ENCODE data around the gene GPR68. TPM values are rescaled to one million over a fixed set of nuclear protein-coding genes. Genes with fewer than 3 reads are reported as not detected.

The GPR68 gene
- total RNA-seq, 2 experiments from 2014 or later, result 7.2 to 7.8 TPM

DNA sequence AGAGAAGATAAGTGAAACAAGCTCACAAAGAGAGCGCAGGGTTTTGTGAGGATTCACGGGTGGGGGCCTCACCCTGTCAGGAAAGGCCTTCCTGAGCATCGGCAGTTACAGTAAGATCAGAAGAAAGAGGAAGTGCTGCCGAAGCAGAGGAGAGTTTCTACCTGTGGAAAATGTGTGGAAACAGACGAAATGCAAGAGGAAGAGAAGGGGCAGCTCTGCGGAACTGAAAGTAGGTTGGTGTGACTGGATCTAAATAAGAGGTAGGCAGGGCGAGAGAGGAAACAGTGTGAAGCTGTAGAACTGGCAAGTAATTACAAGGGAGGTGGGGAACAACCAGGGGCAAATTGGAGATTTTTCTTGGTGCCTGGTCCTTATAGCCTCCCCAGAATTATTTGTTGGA is 2.6 kb downstream of the GPR68 start:
- POLR2A ChIA-PET, result interaction anchor here (0.6 to 6.9 kb wide), 5 partner anchors 8 to 183 kb away, joined by 3 to 109 read pairs (median 5); no protein-coding TSS in a partner anchor
- CTCF ChIA-PET, result interaction anchor here (1.0 to 9.8 kb wide), 4 partner anchors 8 to 14 kb away, joined by 3 to 91 read pairs (median 6); no protein-coding TSS in a partner anchor

DNA sequence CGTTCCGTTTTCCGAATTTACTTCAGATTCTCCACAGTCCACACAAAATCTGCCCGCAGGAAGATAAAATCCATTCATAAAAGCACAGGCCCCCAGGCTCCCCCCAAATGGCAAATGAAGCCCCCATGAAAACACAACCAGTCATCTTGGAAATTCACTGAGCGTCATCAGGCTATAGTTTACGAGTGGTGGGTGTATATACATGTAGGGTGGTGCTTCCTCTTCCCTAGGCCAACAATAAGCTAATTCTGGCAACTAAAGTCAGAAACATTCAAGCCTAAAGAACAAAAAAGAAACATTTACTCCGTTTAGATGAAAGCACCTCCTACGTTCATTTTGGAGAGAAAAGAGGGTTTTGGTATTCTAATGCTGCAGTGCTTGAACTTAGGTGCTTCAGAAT is 5.8 kb downstream of the GPR68 start:
- CTCF ChIA-PET, result no interaction called here
- POLR2A ChIA-PET, result interaction anchor here (1.1 kb wide), 1 partner anchor 45 kb away, joined by 3 read pairs; no protein-coding TSS in a partner anchor

DNA sequence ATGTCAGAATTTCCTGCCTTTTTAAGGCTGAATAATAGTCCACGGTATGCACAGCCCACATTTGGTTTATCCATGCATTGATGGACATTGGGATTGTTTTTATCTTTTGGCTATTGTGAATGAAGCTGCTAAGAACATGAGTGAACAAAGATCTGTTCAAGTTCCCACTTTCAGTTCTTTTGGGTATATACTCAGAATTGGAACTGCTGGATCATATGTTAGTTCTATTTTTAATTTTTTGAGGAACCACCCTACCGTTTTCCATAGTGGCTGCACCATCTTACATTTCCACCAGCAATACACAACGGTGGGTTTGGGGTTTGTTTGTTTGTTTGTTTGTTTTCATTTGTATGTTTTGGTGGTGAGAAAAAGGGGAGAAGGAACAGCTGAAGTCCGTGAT is 6.4 kb downstream of the GPR68 start:
- CTCF ChIA-PET, result no interaction called here
- POLR2A ChIA-PET, result no interaction called here

DNA sequence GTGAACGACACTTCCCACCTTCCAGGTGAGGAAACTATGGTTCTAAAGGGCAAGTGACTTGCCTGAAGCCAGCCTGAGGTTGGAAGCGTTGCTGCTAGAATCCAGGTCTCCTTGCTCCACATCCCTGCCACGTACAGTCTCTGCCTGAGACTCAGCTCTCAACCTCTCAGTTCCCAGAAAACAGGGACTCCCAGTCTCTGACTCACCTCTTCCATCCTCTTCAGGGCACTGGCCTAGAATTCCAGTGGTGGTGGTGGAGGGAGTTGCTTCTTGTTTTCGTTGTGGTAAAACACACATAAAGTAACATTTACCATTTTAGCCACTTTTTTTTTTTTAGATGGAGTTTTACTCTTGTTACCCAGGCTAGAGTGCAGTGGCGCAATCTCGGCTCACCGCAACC is 7.3 kb downstream of the GPR68 start:
- ChIA-PET CTCF (no interaction called here), POLR2A (no interaction called here)

DNA sequence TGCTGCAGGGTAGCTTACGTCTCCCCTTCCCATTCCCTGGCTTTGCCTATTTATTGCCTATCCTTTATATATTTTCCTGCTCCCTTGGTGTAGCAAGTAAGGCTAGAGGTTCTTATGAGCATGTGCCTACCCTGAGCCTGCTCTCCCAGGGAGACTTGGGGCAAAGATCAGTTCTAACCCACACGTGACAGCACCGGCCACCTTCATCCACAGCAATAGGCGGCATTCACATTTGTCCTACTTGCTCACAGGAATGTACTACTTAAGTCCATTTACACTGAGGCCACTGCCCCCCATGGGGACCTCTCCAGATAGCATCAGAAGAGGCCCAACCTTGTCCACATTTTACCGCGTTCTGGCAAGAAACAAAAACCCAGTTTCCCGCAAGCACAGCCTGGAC is 8.7 kb downstream of the GPR68 start:
- CTCF ChIA-PET, result no interaction called here
- POLR2A ChIA-PET, result interaction anchor here (0.6 kb wide), 1 partner anchor 235 kb away, joined by 3 read pairs; no protein-coding TSS in a partner anchor

DNA sequence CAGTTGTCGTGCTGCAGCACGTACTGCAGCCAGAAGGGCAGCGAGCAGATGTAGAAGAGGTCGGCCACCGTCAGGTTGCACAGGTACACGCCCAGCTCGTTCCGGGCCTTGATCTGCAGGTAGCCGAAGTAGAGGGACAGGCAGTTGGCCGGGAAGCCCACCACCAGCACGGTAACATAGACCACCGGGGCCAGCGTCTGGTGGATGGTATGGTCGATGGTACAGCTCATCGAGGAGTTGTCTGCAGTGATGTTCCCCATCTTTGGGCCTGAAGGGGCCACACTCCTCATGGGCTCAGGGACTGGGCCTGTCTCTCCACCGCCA is 9.8 kb downstream of the GPR68 start:
- CTCF ChIA-PET, result interaction anchor here (1.1 kb wide), 1 partner anchor 18 kb away, joined by 3 read pairs; no protein-coding TSS in a partner anchor

DNA sequence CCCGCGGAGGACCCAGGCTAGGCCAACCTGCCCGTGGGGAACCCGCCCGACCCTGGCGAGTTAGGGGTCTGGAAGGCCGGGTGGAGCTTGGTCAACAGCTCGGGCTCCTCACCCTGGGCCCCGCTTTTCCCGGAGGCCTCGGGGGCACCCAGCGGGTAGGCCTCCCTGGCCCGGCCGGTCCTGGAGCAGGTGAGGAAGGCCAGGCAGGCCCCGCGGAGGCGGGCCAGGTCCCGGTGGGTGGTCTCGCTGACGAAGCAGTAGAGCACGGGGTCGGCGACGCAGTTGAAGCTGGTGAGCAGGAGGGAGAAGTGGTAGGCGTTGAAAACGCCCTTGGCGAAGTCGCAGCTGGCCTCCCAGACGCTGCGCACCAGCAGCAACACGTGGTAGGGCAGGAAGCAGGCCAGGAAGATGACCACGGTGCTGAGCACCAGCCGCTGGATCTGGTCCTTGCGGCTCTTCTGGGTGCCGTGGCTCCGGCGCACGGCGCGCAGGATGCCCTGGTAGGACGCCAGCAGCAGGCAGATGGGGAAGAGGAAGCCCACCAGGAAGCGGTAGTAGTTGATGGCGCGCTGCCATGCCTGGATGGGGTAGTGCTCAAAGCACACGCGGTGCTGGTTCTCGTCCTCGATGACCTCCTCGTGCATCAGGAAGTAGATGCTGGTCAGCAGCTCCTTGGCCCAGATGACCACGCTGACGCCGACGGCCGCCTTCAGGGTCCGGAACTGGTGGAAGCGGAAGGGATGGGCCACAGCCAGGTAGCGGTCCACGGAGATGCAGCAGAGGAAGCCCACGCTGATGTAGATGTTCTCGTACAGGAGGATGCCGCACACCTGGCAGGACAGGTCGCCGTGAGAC is 10.3 kb downstream of the GPR68 start:
- ChIA-PET POLR2A (no interaction called here), CTCF (interaction anchor here (1.1 kb wide), 1 partner anchor 19 kb away, joined by 3 read pairs; no protein-coding TSS in a partner anchor)

More for the DNA sequence above, 9.8 kb downstream of the GPR68 start:
- POLR2A ChIA-PET, result no interaction called here

DNA sequence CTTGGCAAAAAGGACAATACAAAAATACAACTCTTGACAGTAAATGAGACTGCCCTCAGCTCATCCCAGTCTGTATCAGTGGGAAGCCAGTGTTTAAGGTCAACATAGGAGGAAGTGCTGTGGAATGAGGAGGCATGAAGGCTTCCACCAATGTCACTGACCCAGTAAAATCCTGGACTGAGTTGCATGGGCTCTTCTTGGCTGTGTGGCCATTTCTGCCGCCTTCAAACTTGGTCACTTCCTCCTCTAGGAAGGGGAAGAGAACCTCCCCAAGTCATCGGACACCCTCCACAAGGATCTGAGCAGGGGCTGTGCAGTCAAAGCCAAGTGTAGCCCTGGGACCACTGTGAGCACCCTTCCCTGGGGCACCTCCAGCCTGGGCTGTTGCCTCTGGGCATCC is 11.9 kb downstream of the GPR68 start:
- ChIA-PET POLR2A (no interaction called here), CTCF (interaction anchor here (0.7 to 2.0 kb wide), 2 partner anchors 9 to 35 kb away, joined by 4 to 8 read pairs; no protein-coding TSS in a partner anchor)

DNA sequence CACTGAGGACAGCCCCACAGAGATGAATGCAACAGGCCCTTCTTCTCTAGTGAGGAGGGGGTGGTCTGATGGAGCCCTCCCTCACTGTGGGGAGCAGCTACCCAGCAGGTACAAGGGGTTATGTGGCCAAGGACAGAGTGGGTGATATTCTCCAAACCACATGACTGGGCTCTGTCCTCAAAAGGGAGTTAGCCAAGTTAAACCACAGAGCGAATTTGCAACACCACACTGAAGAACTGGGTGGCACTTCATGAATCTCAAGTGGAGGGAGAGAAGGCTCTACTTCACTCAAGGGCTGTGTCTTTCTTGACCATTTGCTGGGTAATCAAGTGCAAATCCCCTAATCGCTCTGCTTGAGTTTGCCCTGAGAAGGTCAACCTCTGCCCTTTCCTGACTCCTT is 12.5 kb downstream of the GPR68 start:
- CTCF ChIA-PET, result interaction anchor here (2.0 kb wide), 1 partner anchor 10 kb away, joined by 8 read pairs; no protein-coding TSS in a partner anchor
- POLR2A ChIA-PET, result no interaction called here

DNA sequence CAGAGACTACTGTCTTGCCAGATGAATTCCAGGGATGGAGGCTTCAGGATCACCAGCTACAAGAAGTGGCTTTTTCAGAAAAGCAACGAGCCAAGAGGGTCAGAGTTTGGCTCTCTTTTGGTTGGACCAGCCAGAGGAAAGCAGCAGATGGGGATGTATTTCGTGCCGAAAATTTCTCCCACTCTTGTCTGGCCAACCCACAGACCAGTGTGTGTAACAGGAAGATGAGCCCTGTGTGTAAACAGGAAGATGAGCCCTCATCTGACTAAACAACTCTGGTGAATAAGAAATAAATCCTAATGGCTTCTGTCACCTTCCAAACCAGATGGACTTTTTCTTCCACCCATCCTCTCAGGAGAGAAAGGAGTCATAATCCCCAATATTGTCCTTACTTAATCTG is 13.1 kb downstream of the GPR68 start:
- ChIA-PET POLR2A (no interaction called here), CTCF (interaction anchor here (2.0 kb wide), 1 partner anchor 10 kb away, joined by 8 read pairs; no protein-coding TSS in a partner anchor)

DNA sequence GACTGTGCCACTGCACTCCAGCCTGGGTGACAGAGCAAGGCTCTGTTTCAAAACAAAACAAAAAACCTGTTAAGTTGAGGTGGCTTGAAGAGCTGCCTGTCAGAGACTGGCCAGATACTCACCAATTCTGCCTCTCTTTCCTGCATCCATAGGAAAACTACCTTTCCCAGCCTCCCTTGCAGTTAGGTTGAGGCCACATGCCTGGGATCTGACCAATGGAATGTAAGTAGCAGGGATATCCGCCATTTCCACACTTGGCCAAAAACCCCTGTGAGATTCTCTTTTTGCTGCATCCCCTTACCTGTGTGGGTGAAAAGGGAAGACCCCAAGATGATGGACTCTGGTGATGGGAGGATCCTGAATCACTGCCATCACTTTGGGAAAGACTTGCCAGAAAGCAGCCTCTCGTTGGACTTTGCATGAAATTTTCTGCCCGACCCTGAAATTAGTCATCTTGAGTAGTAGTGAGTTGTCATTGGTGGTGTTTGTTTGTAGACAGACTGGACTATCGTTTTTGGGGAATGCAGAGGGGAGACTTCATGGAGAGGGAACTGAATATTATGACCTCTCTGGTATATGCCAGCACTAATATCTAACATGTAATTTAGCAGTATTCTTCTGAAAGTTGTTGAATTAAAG is 14.0 kb downstream of the GPR68 start:
- ChIA-PET POLR2A (interaction anchor here (4.6 kb wide), 1 partner anchor 13 kb away, joined by 109 read pairs; the partner anchor contains the start of gene GPR68), CTCF (interaction anchor here (0.6 to 5.5 kb wide), 3 partner anchors 11 to 37 kb away, joined by 6 to 91 read pairs (median 8); partner anchors contain the start of gene GPR68)

DNA sequence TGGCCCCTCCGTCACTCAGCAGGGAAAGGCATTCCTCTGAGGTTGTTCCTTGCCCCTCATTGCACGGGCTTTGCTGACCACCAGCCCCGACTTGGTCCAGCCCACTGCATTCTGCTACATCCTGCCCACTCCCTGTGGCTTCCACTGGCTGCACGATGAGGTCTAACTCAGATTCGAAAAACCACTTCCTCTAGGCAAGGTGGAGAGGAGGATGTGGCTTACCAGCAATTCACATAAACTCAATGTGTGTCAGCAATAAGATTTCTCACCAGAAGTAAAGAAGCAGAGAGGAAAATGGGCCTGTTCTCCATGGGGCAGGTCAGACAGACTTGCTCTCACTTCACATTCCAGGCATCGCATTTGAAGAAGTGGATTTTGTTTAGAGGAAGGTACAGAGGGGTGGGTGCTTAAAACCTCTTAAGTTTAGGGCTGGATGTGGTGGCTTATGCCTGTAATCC is 14.7 kb downstream of the GPR68 start:
- ChIA-PET POLR2A (interaction anchor here (2.1 to 4.6 kb wide), 2 partner anchors 14 to 23 kb away, joined by 8 to 109 read pairs; partner anchors contain the start of gene GPR68), CTCF (interaction anchor here (1.0 to 5.5 kb wide), 3 partner anchors 16 to 57 kb away, joined by 3 to 91 read pairs (median 4); partner anchors contain the start of gene GPR68)

DNA sequence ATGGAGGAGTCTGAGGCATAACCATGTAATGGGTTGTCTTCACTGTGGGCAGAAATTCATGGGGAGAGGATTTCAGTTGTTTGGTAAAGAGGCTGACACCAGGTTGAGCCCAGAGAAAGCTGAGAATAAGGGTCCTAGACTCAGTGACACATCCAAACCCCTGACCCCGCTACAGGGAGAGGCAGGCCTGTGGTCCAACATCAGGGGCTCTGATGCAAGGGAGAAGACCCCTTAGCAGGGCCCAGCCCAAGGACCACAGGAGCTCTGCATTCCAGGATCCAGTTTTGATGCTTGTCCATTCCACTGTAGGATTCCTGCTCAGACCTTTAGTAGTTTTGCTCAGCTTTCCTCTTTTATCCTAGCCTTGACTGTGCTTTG is 15.5 kb downstream of the GPR68 start:
- ChIA-PET POLR2A (interaction anchor here (1.6 to 4.6 kb wide), 4 partner anchors 15 to 169 kb away, joined by 4 to 109 read pairs (median 12); partner anchors contain the start of genes GPR68 and RPS6KA5), CTCF (interaction anchor here (1.0 to 5.5 kb wide), 3 partner anchors 17 to 56 kb away, joined by 3 to 91 read pairs (median 4); partner anchors contain the start of gene GPR68)

DNA sequence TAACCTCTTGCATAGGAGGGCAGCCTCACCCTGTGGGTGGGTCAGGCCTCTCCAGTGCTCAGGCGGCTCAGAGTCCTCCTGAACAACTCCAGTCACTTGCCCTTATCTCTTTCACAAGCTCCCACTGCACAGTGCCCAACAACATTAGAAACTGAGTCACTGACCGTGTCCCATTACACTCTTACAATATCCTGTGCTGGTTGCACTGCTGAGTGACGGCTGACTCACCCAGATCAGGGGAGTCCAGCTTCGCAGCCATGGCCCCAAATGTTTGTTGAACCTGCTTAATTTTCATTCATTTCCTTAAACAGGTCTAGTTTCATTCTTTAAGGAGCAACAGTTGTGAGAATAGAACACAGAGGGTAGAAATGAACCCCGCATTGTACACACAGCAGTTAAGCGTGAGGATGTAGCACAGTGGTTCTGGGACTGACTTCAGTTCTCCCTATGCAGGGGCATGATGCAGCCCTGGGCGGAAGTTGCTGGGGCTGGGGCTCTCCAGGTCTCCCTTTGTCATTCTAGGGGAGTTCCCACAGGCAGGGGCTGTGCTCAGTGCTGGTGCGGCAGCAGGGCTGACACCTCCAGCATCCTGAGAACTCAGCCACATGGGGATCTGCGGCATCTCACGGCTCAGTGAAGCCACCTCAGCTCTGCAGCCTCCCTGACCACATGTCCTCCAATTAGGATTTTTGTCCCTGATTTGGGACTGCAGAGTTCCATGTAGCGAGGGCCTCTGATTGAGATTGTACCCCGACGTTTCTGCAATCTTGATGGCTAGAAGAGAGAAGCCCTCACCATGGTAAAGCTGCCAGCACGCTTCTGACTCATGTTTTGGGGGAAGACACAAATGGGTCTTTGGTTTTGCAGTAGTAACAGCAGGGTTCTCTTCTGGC is 16.1 kb downstream of the GPR68 start:
- ChIA-PET POLR2A (interaction anchor here (1.0 to 4.6 kb wide), 7 partner anchors 15 to 168 kb away, joined by 3 to 109 read pairs (median 4); partner anchors contain the start of genes DGLUCY, GPR68 and RPS6KA5), CTCF (interaction anchor here (1.0 to 5.5 kb wide), 6 partner anchors 18 to 55 kb away, joined by 3 to 91 read pairs (median 4); partner anchors contain the start of gene GPR68)

DNA sequence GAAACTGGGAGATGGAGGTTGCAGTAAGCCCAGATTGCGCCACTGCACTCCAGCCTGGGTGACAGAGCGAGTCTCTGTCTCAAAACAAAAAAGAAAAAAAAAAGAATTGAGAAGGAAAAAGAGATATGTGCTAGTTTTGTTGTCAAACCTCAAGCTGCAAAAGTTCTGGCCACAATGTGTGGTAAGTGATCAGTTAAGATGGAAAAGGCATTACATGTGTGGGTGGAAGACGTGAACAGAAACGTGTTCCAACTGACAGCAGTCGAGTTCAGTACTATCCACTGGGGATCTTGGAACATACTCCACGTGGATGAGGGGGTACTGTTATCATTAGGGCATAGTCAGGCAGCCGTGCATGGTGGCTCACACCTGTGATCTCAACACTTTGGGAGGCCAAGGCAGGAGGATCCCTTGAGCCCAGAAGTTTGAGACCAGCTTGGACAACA is 17.3 kb downstream of the GPR68 start:
- CTCF ChIA-PET, result interaction anchor here (0.5 to 5.5 kb wide), 6 partner anchors 19 to 150 kb away, joined by 3 to 91 read pairs (median 3); partner anchors contain the start of gene GPR68
- POLR2A ChIA-PET, result interaction anchor here (1.2 to 4.6 kb wide), 3 partner anchors 16 to 33 kb away, joined by 3 to 109 read pairs (median 15); partner anchors contain the start of gene GPR68

DNA sequence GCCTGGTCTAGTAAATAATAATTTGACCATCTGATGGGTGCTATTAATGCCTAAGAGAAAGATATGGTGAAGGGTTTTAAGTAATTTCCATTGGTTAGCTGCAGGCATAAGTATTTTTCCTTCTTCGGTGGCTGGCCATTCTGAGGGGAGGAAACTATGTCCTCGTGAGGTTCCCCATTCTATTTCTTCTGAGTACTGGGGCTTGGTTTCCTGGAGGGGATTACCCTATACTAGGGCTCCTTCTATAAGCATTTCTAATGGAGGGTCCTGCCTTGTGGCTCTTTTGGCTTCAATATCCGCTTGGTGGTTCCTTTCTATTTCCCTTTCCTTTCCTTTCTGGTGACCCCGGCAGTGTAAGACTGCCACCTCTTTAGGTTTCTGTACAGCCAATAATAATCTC is 18.1 kb downstream of the GPR68 start:
- ChIA-PET POLR2A (interaction anchor here (4.6 kb wide), 1 partner anchor 17 kb away, joined by 109 read pairs; the partner anchor contains the start of gene GPR68), CTCF (interaction anchor here (1.3 to 5.5 kb wide), 2 partner anchors 20 to 49 kb away, joined by 3 to 91 read pairs; partner anchors contain the start of gene GPR68)

DNA sequence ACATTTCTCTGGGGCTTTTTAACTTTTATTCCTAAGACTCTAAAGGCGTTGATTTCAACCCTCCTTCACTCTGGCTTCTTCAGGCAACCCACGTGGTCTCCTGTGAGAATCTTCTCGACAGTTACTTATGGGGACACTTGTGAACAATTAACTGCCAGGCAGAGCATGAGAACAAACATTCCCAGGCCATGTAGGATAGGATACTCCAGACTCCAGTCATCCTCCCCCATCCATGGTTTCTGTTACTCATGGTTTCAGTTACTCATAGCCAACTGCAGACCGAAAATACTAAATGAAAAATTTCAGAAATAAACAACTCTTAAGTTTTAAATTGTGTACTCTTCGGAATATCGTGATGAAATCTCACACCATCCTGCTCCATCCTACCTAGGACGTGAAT is 19.5 kb downstream of the GPR68 start:
- ChIA-PET CTCF (no interaction called here), POLR2A (interaction anchor here (0.7 kb wide), 1 partner anchor 25 kb away, joined by 3 read pairs; no protein-coding TSS in a partner anchor)
